Common myeloid progenitor, CD34-positive (primary cell): Measurements from ENCODE around the gene MALSU1.
A peak's percentile ranks its signal among the peaks of the same experiment; 100 is the strongest.

ENCODE experiments used
- CTCF ChIA-PET: fragments of 350-600 bp; sonication (Branson Sonifier 250); formaldehyde crosslinking; loops from one replicate; lab custom pipeline; 2021; ENCODE audit warnings: antibody characterized with exemption; lab: Charles Lee
- POLR2A ChIA-PET: fragments of 350-600 bp; sonication (Branson Sonifier 250); formaldehyde crosslinking; loops from one replicate; lab custom pipeline; 2021; ENCODE audit warnings: antibody characterized with exemption; lab: Charles Lee
- DNase-seq, 3 donors: peaks; one replicate each; pipeline versions ENCODE4 v3.0.0 to v3.0.0-alpha.2; 2013
- H3K27ac ChIP-seq, 2 experiments: 1 replicate in 1 of 2; 2 replicates in 1 of 2; pipeline ENCODE4 v1.7.0; 2013; ENCODE audit warnings: inconsistent platforms in 2 of 2, low read length in 2 of 2, mild to moderate bottlenecking in 2 of 2, low read depth in 1 of 2, moderate library complexity in 1 of 2; ENCODE audit not compliant: severe bottlenecking in 2 of 2, insufficient read depth in 1 of 2, poor library complexity in 1 of 2
- H3K27me3 ChIP-seq, 5 experiments: replicated peaks in 2 of 5; 1 replicate in 3 of 5; 2 replicates in 2 of 5; pipeline versions ENCODE4 v1.6.1 to v1.7.0; 2013; ENCODE audit warnings: low read length in 4 of 5, mild to moderate bottlenecking in 2 of 5, moderate library complexity in 2 of 5, inconsistent platforms in 1 of 5; ENCODE audit not compliant: insufficient read depth in 5 of 5, control insufficient read depth in 4 of 5
- H3K36me3 ChIP-seq, 4 experiments: 1 replicate in 2 of 4; 2 replicates in 2 of 4; pipeline versions ENCODE4 v1.6.1 to v1.7.0; 2013; ENCODE audit warnings: low read length in 3 of 4, control low read depth in 1 of 4, mild to moderate bottlenecking in 1 of 4; ENCODE audit not compliant: control insufficient read depth in 4 of 4, insufficient read depth in 4 of 4
- H3K4me1 ChIP-seq, 4 experiments: 1 replicate in 3 of 4; 2 replicates in 1 of 4; pipeline versions ENCODE4 v1.6.1 to v1.7.1; 2013; ENCODE audit warnings: low read length in 3 of 4, mild to moderate bottlenecking in 3 of 4, control low read depth in 1 of 4, inconsistent platforms in 1 of 4, moderate library complexity in 1 of 4; ENCODE audit not compliant: control insufficient read depth in 4 of 4, insufficient read depth in 4 of 4; ENCODE audit errors: control extremely low read depth in 1 of 4
- H3K4me3 ChIP-seq, 7 experiments: 1 replicate in 4 of 7; 2 replicates in 3 of 7; pipeline versions ENCODE4 v1.5.1 to v1.7.0; 2013; ENCODE audit warnings: mild to moderate bottlenecking in 7 of 7, low read length in 6 of 7, moderate library complexity in 6 of 7, inconsistent platforms in 2 of 7, low read depth in 2 of 7, control low read depth in 1 of 7; ENCODE audit not compliant: insufficient read depth in 4 of 7, control insufficient read depth in 1 of 7; ENCODE audit errors: extremely low read depth in 1 of 7
- H3K9me3 ChIP-seq, 5 experiments: 1 replicate in 4 of 5; 2 replicates in 1 of 5; pipeline versions ENCODE4 v1.6.1 to v1.7.1; 2013; ENCODE audit warnings: low read length in 4 of 5, mild to moderate bottlenecking in 2 of 5, inconsistent platforms in 1 of 5, low read depth in 1 of 5, moderate library complexity in 1 of 5; ENCODE audit not compliant: control insufficient read depth in 4 of 5, insufficient read depth in 2 of 5; ENCODE audit errors: control extremely low read depth in 1 of 5
- WGBS: methylation state at CpG from one replicate; pipeline ENCODE4 v1.1.5; 2013; ENCODE audit not compliant: insufficient coverage; 5-methylcytosine and 5-hydroxymethylcytosine counted together

The MALSU1 gene

DNA sequence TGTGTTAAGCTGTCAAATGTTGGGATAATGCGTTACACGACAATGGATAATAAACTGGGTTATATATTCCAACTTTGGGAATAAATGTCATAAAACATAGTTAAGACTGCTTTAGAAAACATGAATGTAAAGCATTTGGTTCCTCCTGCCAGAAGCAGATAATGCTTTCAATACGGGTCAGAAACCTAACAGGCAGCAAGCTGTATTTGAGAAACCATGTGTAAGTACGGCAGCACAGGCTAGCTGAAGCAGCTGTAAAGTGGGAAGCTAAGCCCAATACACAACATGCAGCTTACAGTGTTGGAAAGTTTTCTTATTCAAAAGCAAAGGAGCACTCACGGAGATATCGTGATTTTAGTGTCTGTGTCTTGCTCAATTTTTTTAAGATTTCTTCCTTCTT, 46.5 kb downstream of the MALSU1 start:
- H3K4me1 ChIP-seq = peaks cover 18 to 40% (median 37%) of the 10 kb centered on the region in 4 experiments
- H3K27ac ChIP-seq = peak overlapping the region; percentile 62 to 63
- ChIA-PET CTCF (interaction anchor here (1.1 to 3.3 kb wide), 6 partner anchors 8 to 73 kb away, joined by 5 to 13 read pairs (median 8); no protein-coding TSS in a partner anchor), POLR2A (no interaction called here)
- peak in 2 of 3 donors; percentile 29 to 37 for DNase-seq
- peaks cover 0 to 45% (median 5%) of the 10 kb centered on the region in 4 experiments for H3K36me3 ChIP-seq
- H3K4me3 ChIP-seq = peak overlapping the region in 5 of 7 experiments; percentile 46 to 78 (median 62)
- 10% methylated on average over 2 of the region's 6 CpGs for WGBS
- H3K27me3 ChIP-seq = no peaks in the 10 kb centered on the region
- no peaks in the 10 kb centered on the region for H3K9me3 ChIP-seq

DNA sequence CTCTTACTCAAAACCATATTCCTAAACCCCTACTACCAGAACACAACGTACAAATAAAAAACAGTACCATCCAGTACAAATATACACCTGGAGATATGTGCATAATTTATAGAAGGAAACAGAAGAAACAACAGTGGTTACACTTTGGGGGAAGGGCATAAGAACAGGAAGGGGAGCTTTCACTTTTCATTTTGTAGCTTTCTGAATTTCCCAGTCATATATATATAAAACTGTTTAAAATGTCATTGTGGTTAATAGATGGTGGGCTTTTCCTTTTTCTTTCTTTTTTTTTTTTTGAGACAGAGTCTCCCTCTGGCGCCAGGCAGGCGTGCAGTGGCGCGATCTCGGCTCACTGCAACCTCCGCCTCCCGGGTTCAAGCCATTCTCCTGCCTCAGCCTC, 47.2 kb downstream of the MALSU1 start:
- POLR2A ChIA-PET = interaction anchor here (1.0 kb wide), 1 partner anchor 73 kb away, joined by 3 read pairs; no protein-coding TSS in a partner anchor
- peak overlapping the region in 6 of 7 experiments; percentile 21 to 78 (median 58) for H3K4me3 ChIP-seq
- H3K9me3 ChIP-seq = no peaks in the 10 kb centered on the region
- peaks cover 18 to 40% (median 37%) of the 10 kb centered on the region in 4 experiments for H3K4me1 ChIP-seq
- CTCF ChIA-PET = interaction anchor here (0.7 to 3.3 kb wide), 9 partner anchors 8 to 77 kb away, joined by 3 to 13 read pairs (median 8); no protein-coding TSS in a partner anchor
- peak overlapping the region; percentile 62 to 77 for H3K27ac ChIP-seq
- DNase-seq = peak; percentile 78 to 91 (median 89)
- no CpG with 5 or more reads among the region's 8 CpGs for WGBS
- H3K36me3 ChIP-seq = peaks cover 0 to 46% (median 4%) of the 10 kb centered on the region in 4 experiments
- H3K27me3 ChIP-seq = no peaks in the 10 kb centered on the region

DNA sequence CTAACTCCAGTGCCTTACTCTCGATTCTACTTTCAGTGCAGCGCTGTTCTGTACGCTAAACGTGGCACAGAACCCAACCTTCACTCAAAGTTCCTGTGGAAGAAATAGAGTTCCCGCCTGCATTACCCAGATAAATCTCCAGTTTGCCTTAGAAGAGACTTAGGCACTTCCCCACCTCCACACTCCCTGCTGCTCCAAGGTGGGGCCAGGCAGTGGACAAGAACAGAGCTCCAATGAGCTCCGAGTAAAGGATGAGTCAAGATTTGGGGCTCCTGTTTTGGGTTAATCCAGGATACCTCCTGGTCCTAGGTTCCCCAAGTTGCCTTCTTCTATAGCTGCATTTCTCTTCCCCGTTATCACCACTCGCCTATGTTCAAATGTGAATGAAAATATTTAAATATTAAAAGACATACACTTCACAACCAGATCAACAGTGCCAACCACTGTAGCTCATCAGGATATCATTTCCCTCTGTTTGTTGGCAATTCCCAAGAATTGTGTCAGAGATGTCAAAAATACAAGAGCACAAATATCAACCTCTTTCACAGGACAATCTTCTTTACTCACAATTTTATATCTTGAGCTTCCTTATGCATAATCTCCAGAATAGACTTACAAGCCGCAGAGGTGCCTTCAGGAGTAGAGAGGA, 48.0 kb downstream of the MALSU1 start:
- H3K4me1 ChIP-seq = peaks cover 18 to 40% (median 37%) of the 10 kb centered on the region in 4 experiments

DNA sequence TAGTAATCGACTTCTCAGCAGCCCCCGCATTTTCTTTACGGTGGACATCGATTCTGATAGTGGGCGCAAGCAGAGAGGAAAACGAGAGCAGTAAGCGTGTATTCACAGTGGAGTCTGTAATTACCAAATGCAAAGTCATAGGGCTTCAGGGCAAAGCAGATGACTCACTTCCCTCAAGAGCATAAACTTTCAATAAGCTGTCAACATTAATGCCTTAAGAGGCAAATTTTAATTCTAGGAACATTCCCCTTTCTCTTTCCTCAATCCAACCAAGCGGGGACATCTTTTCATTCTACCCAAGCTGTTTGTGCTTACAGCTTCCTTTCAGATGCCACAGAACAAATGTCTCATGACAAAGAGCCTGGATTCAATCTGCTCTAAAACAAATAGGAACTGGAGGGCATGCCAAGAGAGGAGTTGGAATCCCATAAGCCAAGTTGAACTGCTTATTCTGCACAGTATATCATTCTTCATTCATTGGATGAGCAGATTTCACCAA, 48.6 kb downstream of the MALSU1 start:
- peak; percentile 69 to 92 (median 85) for DNase-seq
- H3K9me3 ChIP-seq = no peaks in the 10 kb centered on the region
- POLR2A ChIA-PET = interaction anchor here (0.6 kb wide), 1 partner anchor 39 kb away, joined by 3 read pairs; no protein-coding TSS in a partner anchor
- WGBS = 12% methylated on average over 8 of the region's 8 CpGs
- H3K4me1 ChIP-seq = peaks cover 18 to 40% (median 37%) of the 10 kb centered on the region in 4 experiments
- H3K27me3 ChIP-seq = no peaks in the 10 kb centered on the region
- CTCF ChIA-PET = interaction anchor here (0.9 to 3.3 kb wide), 7 partner anchors 10 to 116 kb away, joined by 3 to 13 read pairs (median 4); no protein-coding TSS in a partner anchor
- peak overlapping the region; percentile 14 to 77 for H3K27ac ChIP-seq
- peaks cover 0 to 37% (median 2%) of the 10 kb centered on the region in 4 experiments for H3K36me3 ChIP-seq
- H3K4me3 ChIP-seq = peak overlapping the region in 5 of 7 experiments; percentile 46 to 78 (median 62)

More for the DNA sequence above, 48.0 kb downstream of the MALSU1 start:
- 13% methylated on average over 7 of the region's 9 CpGs for WGBS
- H3K36me3 ChIP-seq = peaks cover 0 to 42% (median 3%) of the 10 kb centered on the region in 4 experiments
- H3K27ac ChIP-seq = peak overlapping the region; percentile 14 to 77
- peak overlapping the region in 5 of 7 experiments; percentile 46 to 78 (median 62) for H3K4me3 ChIP-seq
- peak in 2 of 3 donors; percentile 37 to 53 for DNase-seq
- H3K9me3 ChIP-seq = no peaks in the 10 kb centered on the region
- POLR2A ChIA-PET = interaction anchor here (0.6 kb wide), 1 partner anchor 38 kb away, joined by 3 read pairs; no protein-coding TSS in a partner anchor
- no peaks in the 10 kb centered on the region for H3K27me3 ChIP-seq
- CTCF ChIA-PET = interaction anchor here (0.9 to 3.3 kb wide), 8 partner anchors 9 to 116 kb away, joined by 3 to 13 read pairs (median 4); no protein-coding TSS in a partner anchor

DNA sequence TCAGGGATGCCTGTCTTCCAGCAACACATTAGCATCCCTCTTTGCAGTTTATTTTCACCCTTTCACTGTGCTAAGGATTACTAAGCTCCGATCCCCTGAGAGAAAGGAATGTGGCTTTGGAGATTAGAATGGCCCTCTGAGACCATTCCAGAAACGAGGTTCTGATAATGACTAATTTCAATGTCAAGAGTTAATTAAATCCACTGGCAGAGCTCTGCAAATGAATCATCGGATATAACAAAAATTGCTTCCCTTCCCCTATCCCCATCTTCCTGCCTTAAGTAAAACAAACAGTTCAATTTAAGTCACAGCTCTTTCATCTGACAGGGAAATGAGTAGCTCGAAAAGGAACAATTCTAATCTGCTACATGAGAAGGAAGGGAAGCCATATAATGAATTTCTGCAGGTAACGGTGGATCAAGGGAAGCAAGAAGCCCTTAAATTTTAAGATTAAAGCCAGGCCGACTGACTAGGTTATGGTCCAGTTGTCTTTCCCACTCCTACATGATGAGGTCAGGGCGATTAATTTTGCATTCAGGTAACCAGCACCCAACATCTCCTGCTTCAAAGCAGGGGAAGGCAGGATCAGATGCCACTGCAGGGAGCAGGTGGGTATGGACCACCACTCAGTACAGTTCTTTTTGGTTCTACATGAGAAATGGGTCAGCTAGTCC, 50.5 kb downstream of the MALSU1 start:
- WGBS = 100% methylated on average over 5 of the region's 7 CpGs

DNA sequence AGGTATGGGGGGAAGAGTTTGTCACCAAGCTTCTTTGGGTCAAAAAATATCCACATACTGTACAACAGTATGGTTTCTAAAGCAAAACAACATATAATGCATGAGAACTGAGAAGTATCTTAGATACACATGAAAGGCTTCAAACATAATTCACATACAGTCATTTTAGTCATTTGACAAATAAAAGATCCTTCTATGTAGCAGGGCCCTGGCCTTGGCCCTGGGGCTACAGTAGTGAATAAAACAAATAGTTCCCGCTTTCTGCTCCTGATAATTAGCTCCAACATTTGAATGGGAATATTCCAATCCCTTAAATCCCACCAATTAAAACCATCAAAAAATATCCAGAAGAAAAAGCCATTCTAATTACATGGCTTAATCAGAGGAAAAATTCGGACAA, 51.3 kb downstream of the MALSU1 start:
- H3K36me3 ChIP-seq = peaks cover 0 to 13% (median 0%) of the 10 kb centered on the region in 4 experiments
- WGBS = 100% methylated on average over 1 of the region's 2 CpGs
- no peak overlapping the region for H3K4me3 ChIP-seq
- H3K9me3 ChIP-seq = no peaks in the 10 kb centered on the region
- H3K27ac ChIP-seq = no peak overlapping the region
- ChIA-PET POLR2A (interaction anchor here (0.6 kb wide), 1 partner anchor 129 kb away, joined by 3 read pairs; no protein-coding TSS in a partner anchor), CTCF (interaction anchor here (0.9 to 1.4 kb wide), 6 partner anchors 10 to 165 kb away, joined by 3 to 4 read pairs (median 3); no protein-coding TSS in a partner anchor)
- no peak for DNase-seq
- no peaks in the 10 kb centered on the region for H3K27me3 ChIP-seq
- peaks cover 12 to 28% (median 25%) of the 10 kb centered on the region in 4 experiments for H3K4me1 ChIP-seq

More for the DNA sequence above, 50.5 kb downstream of the MALSU1 start:
- Histone ChIP-seq H3K27me3 (no peaks in the 10 kb centered on the region), H3K36me3 (peaks cover 0 to 19% (median 0%) of the 10 kb centered on the region in 4 experiments), H3K4me1 (peaks cover 18 to 36% (median 33%) of the 10 kb centered on the region in 4 experiments), H3K27ac (no peak overlapping the region), H3K9me3 (no peaks in the 10 kb centered on the region), H3K4me3 (no peak overlapping the region)
- no peak for DNase-seq
- ChIA-PET POLR2A (no interaction called here), CTCF (interaction anchor here (0.9 to 1.4 kb wide), 6 partner anchors 8 to 165 kb away, joined by 3 to 6 read pairs (median 4); no protein-coding TSS in a partner anchor)
